ENCODE results near the gene VIPR2.

Gene VIPR2

GRCh38 chr7:159024280-159024951 lies 120.3 kb downstream of the VIPR2 start:
- Histone ChIP-seq H3K36me3 (no peaks in the 10 kb centered on the region), H3K4me3 (ENCODE audit: low read depth, low read length) (no peak overlapping the region), H3K27me3 (ENCODE audit: insufficient read depth, low read depth, severe bottlenecking) (no peaks in the 10 kb centered on the region), H3K27ac (no peak overlapping the region), H3K9me3 (ENCODE audit: severe bottlenecking) (no peaks in the 10 kb centered on the region)
- DNase-seq = no peak
- TF ChIP-seq CTCF (IDR thresholded peaks at IDR 0.05; ENCODE audit: low read depth, low read length) = no peak

- Histone ChIP-seq H3K27me3 (ENCODE audit: insufficient read depth, low read depth, severe bottlenecking) (no peaks in the 10 kb centered on the region), H3K36me3 (no peaks in the 10 kb centered on the region), H3K27ac (no peak overlapping the region), H3K9me3 (ENCODE audit: severe bottlenecking) (no peaks in the 10 kb centered on the region), H3K4me3 (ENCODE audit: low read depth, low read length) (no peak overlapping the region)
- no peak for DNase-seq
- TF ChIP-seq CTCF (IDR thresholded peaks at IDR 0.05; ENCODE audit: low read depth, low read length) = no peak
These were observed 120.9 kb downstream of the VIPR2 start for GRCh38 chr7:159023746-159024145.

- Histone ChIP-seq H3K9me3 (ENCODE audit: severe bottlenecking) (no peaks in the 10 kb centered on the region), H3K27ac (no peak overlapping the region), H3K4me3 (ENCODE audit: low read depth, low read length) (no peak overlapping the region), H3K27me3 (ENCODE audit: insufficient read depth, low read depth, severe bottlenecking) (no peaks in the 10 kb centered on the region), H3K36me3 (no peaks in the 10 kb centered on the region)
- DNase-seq = no peak
- TF ChIP-seq CTCF (IDR thresholded peaks at IDR 0.05; ENCODE audit: low read depth, low read length) = no peak
These were observed 121.5 kb downstream of the VIPR2 start for GRCh38 chr7:159023206-159023605.

- no peaks in the 10 kb centered on the region for H3K36me3 ChIP-seq
- no peak for TF ChIP-seq CTCF (IDR thresholded peaks at IDR 0.05; ENCODE audit: low read depth, low read length)
- H3K27ac ChIP-seq = no peak overlapping the region
- H3K27me3 ChIP-seq (ENCODE audit: insufficient read depth, low read depth, severe bottlenecking) = no peaks in the 10 kb centered on the region
- no peak overlapping the region for H3K4me3 ChIP-seq (ENCODE audit: low read depth, low read length)
- no peak for DNase-seq
- H3K9me3 ChIP-seq (ENCODE audit: severe bottlenecking) = no peaks in the 10 kb centered on the region
These were observed 122.3 kb downstream of the VIPR2 start for GRCh38 chr7:159022238-159022993.

GRCh38 chr7:159020987-159021386 lies 123.7 kb downstream of the VIPR2 start:
- Histone ChIP-seq H3K27me3 (ENCODE audit: insufficient read depth, low read depth, severe bottlenecking) (no peaks in the 10 kb centered on the region), H3K27ac (no peak overlapping the region), H3K4me3 (ENCODE audit: low read depth, low read length) (no peak overlapping the region), H3K36me3 (no peaks in the 10 kb centered on the region), H3K9me3 (ENCODE audit: severe bottlenecking) (no peaks in the 10 kb centered on the region)
- DNase-seq = no peak
- TF ChIP-seq CTCF (IDR thresholded peaks at IDR 0.05; ENCODE audit: low read depth, low read length) = no peak

Data from WERI-Rb-1 (cell line).